Measurements from ENCODE around the gene FAM193A. TPM values are rescaled to one million over a fixed set of nuclear protein-coding genes. Genes with fewer than 3 reads are reported as not detected.

Gene FAM193A
- polyA plus RNA-seq, 1 donor (not counting 4 experiments of a cell fraction or from before 2014, with no cell fraction given) = 3.6 TPM

DNA sequence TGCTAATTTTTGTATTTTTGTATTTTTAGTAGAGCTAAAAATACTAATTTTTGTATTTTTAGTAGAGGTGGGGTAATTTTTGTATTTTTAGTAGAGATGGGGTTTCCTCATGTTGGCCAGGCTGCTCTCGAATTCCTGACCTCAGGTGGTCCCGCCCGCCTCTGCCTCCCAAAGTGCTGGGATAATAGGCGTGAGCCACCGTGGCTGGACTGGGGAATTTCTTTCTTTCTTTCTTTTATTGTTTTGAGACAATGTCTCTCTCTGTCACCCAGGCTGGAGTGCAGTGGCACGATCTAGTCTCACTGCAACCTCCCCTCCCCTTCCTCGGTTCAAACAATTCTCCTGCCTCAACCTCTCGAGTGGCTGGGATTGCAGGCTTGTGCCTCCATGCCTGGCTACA is 83.0 kb downstream of the FAM193A start:
- Histone ChIP-seq H4K20me1 (ENCODE audit: control insufficient read depth, extremely low read depth, insufficient read depth, low read length) (peaks cover 14% of the 10 kb centered on the region), H3K9me1 (ENCODE audit: control insufficient read depth, extremely low read depth, insufficient read depth, low read length) (peaks cover 2% of the 10 kb centered on the region), H3K36me3 (ENCODE audit: control insufficient read depth in 2 of 2, extremely low read depth in 1 of 2, insufficient read depth in 2 of 2, low read length in 2 of 2) (peaks cover 0 to 1% of the 10 kb centered on the region in 2 experiments), H3K27me3 (ENCODE audit: control insufficient read depth, extremely low read depth, insufficient read depth, low read length) (no peaks in the 10 kb centered on the region), H3K27ac (ENCODE audit: control insufficient read depth, insufficient read depth, low read length) (no peak overlapping the region), H3K9ac (ENCODE audit: control insufficient read depth, extremely low read depth, insufficient read depth, low read length) (no peak overlapping the region), H3K9me3 (ENCODE audit: control insufficient read depth, low read depth, low read length) (no peaks in the 10 kb centered on the region), H3K4me3 (ENCODE audit: control insufficient read depth in 2 of 3, extremely low read depth in 1 of 3, insufficient read depth in 2 of 3, low read depth in 1 of 3, low read length in 3 of 3) (no peak overlapping the region), H2AFZ (ENCODE audit: control insufficient read depth, low read length) (no peak overlapping the region), H3K4me2 (ENCODE audit: control insufficient read depth, extremely low read depth, insufficient read depth, low read depth, low read length) (no peak overlapping the region), H3K79me2 (ENCODE audit: control insufficient read depth, insufficient read depth, low read length) (peaks cover 77% of the 10 kb centered on the region), H3K4me1 (ENCODE audit: control insufficient read depth, extremely low read depth, insufficient read depth, low read length) (peaks cover 15% of the 10 kb centered on the region)
- TF ChIP-seq EZH2 (IDR thresholded peaks at IDR 0.05; ENCODE audit: low read length) = no peak
- TF ChIP-seq CTCF (optimal IDR thresholded peaks at IDR 0.05 in 1 of 3, IDR thresholded peaks at IDR 0.05 in 1 of 3, conservative IDR thresholded peaks at IDR 0.05 in 1 of 3; ENCODE audit: extremely low read depth in 1 of 3, insufficient read depth in 2 of 3, low read length in 3 of 3) = no peak
- DNase-seq (ENCODE audit: low read depth, low spot score) (no peak), FAIRE-seq (no peak)
- dilution Hi-C loops (cut with MboI; ENCODE audit: extremely low pct_ligation_motif_present, low sequenced_read_pairs) = no loop called here

DNA sequence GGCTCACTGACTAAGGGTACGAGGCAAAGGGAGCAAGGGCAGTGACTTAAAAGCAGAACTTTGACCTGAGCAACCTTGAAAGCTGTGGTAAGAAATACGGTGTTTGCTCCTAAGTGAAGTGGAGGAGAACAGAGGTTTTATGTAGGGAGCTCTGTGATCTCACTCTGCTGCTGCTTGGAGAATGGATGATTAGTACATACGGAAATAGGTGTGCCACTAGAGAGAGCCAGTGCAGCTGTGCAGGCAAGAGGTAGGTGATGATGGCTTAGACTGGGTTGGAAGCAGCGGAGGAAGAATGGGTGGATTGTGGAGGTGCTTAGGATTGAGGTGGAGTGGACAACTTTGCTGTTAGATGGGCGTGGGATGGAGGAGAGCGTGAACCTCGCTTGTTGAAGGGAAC is 85.0 kb downstream of the FAM193A start:
- no peak overlapping the region for H2AFZ ChIP-seq (ENCODE audit: control insufficient read depth, low read length)
- DNase-seq (ENCODE audit: low read depth, low spot score) = no peak
- dilution Hi-C loops (cut with MboI; ENCODE audit: extremely low pct_ligation_motif_present, low sequenced_read_pairs) = no loop called here
- peaks cover 2% of the 10 kb centered on the region for H3K9me1 ChIP-seq (ENCODE audit: control insufficient read depth, extremely low read depth, insufficient read depth, low read length)
- no peak for FAIRE-seq
- no peak overlapping the region for H3K4me2 ChIP-seq (ENCODE audit: control insufficient read depth, extremely low read depth, insufficient read depth, low read depth, low read length)
- no peak for TF ChIP-seq CTCF (optimal IDR thresholded peaks at IDR 0.05 in 1 of 3, IDR thresholded peaks at IDR 0.05 in 1 of 3, conservative IDR thresholded peaks at IDR 0.05 in 1 of 3; ENCODE audit: extremely low read depth in 1 of 3, insufficient read depth in 2 of 3, low read length in 3 of 3)
- TF ChIP-seq EZH2 (IDR thresholded peaks at IDR 0.05; ENCODE audit: low read length) = no peak
- no peak overlapping the region for H3K4me3 ChIP-seq (ENCODE audit: control insufficient read depth in 2 of 3, extremely low read depth in 1 of 3, insufficient read depth in 2 of 3, low read depth in 1 of 3, low read length in 3 of 3)
- H4K20me1 ChIP-seq (ENCODE audit: control insufficient read depth, extremely low read depth, insufficient read depth, low read length) = peaks cover 14% of the 10 kb centered on the region
- H3K27me3 ChIP-seq (ENCODE audit: control insufficient read depth, extremely low read depth, insufficient read depth, low read length) = no peaks in the 10 kb centered on the region
- no peak overlapping the region for H3K27ac ChIP-seq (ENCODE audit: control insufficient read depth, insufficient read depth, low read length)
- no peak overlapping the region for H3K9ac ChIP-seq (ENCODE audit: control insufficient read depth, extremely low read depth, insufficient read depth, low read length)
- H3K4me1 ChIP-seq (ENCODE audit: control insufficient read depth, extremely low read depth, insufficient read depth, low read length) = peaks cover 23% of the 10 kb centered on the region
- H3K36me3 ChIP-seq (ENCODE audit: control insufficient read depth in 2 of 2, extremely low read depth in 1 of 2, insufficient read depth in 2 of 2, low read length in 2 of 2) = peaks cover 7 to 10% of the 10 kb centered on the region in 2 experiments
- H3K79me2 ChIP-seq (ENCODE audit: control insufficient read depth, insufficient read depth, low read length) = peaks cover 73% of the 10 kb centered on the region
- no peaks in the 10 kb centered on the region for H3K9me3 ChIP-seq (ENCODE audit: control insufficient read depth, low read depth, low read length)
